GM12872 (cell line): ENCODE data around the gene ACSBG1.

Experiments
- CTCF ChIP-seq: IDR thresholded peaks from 3 replicates; pipeline ENCODE4 v1.5.1; 2011; ENCODE audit warnings: low read depth, mild to moderate bottlenecking, low read length, moderate library complexity; ENCODE audit not compliant: insufficient read depth

The ACSBG1 gene

GRCh38 chr15:78272316-78272715, 38.0 kb upstream of the ACSBG1 start:
- no peak for TF ChIP-seq CTCF

- no peak for TF ChIP-seq CTCF
Observed at GRCh38 chr15:78266806-78267205, 32.4 kb upstream of the ACSBG1 start.

GRCh38 chr15:78266229-78266628, 31.9 kb upstream of the ACSBG1 start:
- TF ChIP-seq CTCF = no peak

- no peak for TF ChIP-seq CTCF
Observed at GRCh38 chr15:78265752-78266224, 31.4 kb upstream of the ACSBG1 start.

GRCh38 chr15:78265137-78265460, 30.7 kb upstream of the ACSBG1 start:
- no peak for TF ChIP-seq CTCF

DNA sequence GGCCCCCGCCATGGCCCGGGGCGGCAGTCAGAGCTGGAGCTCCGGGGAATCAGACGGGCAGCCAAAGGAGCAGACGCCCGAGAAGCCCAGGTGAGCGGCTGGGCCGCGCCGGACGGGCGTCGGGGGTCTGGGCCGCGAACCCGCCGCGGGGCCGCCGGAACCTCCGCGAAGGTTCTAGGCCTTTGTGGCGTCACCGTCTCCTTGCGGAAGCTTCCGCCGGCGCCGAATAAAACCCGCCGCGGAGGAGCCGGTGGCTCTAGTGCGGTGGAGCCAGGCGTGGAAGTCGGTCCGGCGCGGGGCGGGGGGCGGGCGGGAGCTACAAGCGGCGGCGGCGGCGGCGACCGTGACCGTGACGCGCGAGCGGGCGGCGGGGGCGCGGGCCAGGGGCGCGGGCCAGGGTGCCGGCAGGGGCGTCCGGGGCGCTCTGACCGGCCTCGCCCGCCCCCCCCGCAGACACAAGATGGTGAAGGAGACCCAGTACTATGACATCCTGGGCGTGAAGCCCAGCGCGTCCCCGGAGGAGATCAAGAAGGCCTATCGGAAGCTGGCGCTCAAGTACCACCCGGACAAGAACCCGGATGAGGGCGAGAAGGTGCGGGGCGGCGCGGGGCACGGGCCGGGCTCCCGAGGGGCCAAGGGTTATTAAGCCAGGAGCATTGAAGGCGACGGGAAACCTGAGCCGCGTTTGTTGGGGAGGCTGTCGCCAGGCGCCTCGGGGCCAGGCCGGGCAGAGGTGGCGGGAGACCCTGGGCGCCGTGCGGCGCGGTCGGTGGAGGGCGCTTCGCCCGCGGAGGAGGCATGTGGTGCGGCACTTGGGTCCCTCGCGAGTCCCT, 30.2 kb upstream of the ACSBG1 start, which contains the start of gene DNAJA4:
Gene DNAJA4, plus strand, starts transcription at position 259 of the 833 bp plus-strand sequence. Its CDS starts 202 bp downstream, at position 461.
- TF ChIP-seq CTCF = no peak

DNA sequence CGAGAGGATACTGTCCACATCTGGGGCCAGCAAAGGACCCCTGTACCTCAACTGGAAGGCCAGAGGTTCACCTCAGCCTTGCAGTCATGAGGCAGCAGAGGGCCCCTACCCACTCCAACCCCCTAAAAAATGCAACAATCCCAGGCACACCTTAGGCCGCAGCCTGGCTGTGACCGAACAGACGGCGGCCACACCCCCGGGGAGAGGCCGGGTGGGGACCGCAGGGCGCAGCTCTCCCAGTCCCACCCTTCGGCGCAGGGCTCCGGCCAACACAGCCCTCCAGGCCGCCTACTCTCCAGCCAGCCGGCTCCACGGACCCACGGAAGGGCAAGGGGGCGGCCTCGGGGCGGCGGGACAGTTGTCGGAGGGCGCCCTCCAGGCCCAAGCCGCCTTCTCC, 29.5 kb upstream of the ACSBG1 start:
- TF ChIP-seq CTCF = no peak
